PFSK-1 (cell line): ENCODE measurements around the gene PCBD1.

ENCODE experiments used
- FOXP2 ChIP-seq: optimal IDR thresholded peaks from 2 replicates; pipeline ENCODE3; 2011; ENCODE audit warnings: borderline replicate concordance, control low read depth, inconsistent platforms; ENCODE audit not compliant: insufficient read depth; ENCODE audit errors: extremely low read length, extremely low read depth
- POLR2AphosphoS5 ChIP-seq: IDR thresholded peaks from 2 replicates; pipeline ENCODE4 v1.6.1; 2012; ENCODE audit warnings: low read depth, mild to moderate bottlenecking, control low read depth, low read length, moderate library complexity
- SIN3A ChIP-seq: IDR thresholded peaks from 2 replicates; pipeline ENCODE4 v1.6.1; 2012; ENCODE audit warnings: mild to moderate bottlenecking, low read length, moderate library complexity, borderline replicate concordance; ENCODE audit not compliant: insufficient read depth
- TAF1 ChIP-seq: IDR thresholded peaks from 2 replicates; pipeline ENCODE4 v1.6.1; 2012; ENCODE audit warnings: low read length, control low read depth, borderline replicate concordance; ENCODE audit not compliant: insufficient read depth
- TF ChIP-seq, protein P1 (sequence below), 2 experiments: IDR thresholded peaks; 2 replicates each; pipeline versions ENCODE4 v1.6.1 to v1.8.0; 2011 to 2012; ENCODE audit warnings: low read depth in 2 of 2, low read length in 2 of 2, control low read depth in 1 of 2, inconsistent platforms in 1 of 2, mild to moderate bottlenecking in 1 of 2, moderate library complexity in 1 of 2; ENCODE audit not compliant: insufficient read depth in 1 of 2

PCBD1 gene

DNA sequence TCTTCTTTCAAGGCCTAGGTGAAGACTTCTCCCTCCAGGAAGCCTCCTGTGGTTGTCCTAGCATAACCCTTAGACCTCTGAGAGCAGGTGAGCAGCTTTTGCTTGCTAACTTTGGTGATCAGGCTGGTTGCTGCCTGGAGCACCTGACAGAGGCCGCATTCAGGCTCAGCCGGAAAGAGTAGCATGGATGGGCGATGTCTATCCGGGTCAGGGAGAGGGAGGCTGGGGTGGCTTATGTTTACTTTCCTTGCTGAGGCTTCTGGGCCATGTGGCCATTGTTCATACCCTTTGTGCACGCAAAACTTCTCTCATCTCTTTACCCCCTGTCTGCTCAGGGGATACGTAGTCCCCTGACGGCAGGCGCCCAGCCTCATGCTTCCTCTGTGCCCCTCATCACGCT, 27.4 kb upstream of the PCBD1 start:
- TF ChIP-seq FOXP2 (no peak), SIN3A (no peak)
- TF ChIP-seq, protein P1, sequence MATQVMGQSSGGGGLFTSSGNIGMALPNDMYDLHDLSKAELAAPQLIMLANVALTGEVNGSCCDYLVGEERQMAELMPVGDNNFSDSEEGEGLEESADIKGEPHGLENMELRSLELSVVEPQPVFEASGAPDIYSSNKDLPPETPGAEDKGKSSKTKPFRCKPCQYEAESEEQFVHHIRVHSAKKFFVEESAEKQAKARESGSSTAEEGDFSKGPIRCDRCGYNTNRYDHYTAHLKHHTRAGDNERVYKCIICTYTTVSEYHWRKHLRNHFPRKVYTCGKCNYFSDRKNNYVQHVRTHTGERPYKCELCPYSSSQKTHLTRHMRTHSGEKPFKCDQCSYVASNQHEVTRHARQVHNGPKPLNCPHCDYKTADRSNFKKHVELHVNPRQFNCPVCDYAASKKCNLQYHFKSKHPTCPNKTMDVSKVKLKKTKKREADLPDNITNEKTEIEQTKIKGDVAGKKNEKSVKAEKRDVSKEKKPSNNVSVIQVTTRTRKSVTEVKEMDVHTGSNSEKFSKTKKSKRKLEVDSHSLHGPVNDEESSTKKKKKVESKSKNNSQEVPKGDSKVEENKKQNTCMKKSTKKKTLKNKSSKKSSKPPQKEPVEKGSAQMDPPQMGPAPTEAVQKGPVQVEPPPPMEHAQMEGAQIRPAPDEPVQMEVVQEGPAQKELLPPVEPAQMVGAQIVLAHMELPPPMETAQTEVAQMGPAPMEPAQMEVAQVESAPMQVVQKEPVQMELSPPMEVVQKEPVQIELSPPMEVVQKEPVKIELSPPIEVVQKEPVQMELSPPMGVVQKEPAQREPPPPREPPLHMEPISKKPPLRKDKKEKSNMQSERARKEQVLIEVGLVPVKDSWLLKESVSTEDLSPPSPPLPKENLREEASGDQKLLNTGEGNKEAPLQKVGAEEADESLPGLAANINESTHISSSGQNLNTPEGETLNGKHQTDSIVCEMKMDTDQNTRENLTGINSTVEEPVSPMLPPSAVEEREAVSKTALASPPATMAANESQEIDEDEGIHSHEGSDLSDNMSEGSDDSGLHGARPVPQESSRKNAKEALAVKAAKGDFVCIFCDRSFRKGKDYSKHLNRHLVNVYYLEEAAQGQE (IDR thresholded peaks at IDR 0.05; ENCODE audit: insufficient read depth in 1 of 2, low read depth in 2 of 2, low read length in 2 of 2): no peak

DNA sequence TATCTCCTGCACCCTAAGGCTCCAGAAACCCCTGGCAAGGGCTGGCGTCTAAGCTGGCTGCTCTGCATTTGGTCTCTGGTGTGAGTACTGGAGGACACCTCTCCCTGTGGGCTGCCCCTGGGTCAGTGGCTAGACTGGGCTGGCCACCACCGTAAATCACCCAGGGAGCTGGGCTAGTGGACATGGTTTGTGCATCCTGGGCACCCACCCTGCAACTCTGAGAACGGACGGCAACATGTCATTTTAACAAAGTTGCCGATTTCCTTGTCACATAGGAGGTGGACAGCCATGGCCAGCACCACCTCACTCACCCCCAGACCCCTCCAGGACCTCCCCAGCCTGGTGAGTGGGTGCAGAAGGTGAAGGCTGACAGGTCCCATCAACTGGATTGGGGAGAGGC, 26.8 kb upstream of the PCBD1 start:
- TF ChIP-seq SIN3A (no peak), TAF1 (no peak), POLR2AphosphoS5 (no peak), FOXP2 (no peak)
- TF ChIP-seq, protein P1 (IDR thresholded peaks at IDR 0.05; ENCODE audit: insufficient read depth in 1 of 2, low read depth in 2 of 2, low read length in 2 of 2): no peak

DNA sequence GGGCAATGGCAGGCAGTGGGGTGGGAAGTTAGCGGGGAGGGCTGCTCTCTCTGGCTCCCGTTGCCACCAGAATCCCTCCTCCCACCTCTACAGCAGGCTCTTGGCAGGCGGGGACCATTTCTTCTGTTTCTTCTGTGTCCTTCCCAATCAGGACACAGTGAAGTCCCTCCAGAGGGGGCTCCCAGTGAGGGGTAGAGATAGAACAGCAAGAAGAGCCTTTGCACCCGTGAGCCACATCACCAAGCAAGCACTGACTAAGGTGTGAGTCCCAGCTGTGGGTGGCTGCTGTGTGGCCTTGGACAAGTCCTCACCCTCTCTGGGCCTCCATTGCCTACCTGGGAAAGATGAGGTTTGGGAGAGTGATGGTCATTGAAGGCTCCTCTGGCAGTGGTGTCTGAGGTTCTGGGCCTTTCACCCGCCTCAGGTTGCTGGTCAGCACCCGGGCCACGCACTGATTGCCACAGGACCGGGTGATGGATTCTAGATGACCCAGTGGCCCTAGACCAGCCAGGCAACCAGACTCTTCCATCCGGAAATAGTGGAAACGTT, 26.0 kb upstream of the PCBD1 start:
- TF ChIP-seq, protein P1 (IDR thresholded peaks at IDR 0.05; ENCODE audit: insufficient read depth in 1 of 2, low read depth in 2 of 2, low read length in 2 of 2): no peak
- TF ChIP-seq FOXP2: no peak

DNA sequence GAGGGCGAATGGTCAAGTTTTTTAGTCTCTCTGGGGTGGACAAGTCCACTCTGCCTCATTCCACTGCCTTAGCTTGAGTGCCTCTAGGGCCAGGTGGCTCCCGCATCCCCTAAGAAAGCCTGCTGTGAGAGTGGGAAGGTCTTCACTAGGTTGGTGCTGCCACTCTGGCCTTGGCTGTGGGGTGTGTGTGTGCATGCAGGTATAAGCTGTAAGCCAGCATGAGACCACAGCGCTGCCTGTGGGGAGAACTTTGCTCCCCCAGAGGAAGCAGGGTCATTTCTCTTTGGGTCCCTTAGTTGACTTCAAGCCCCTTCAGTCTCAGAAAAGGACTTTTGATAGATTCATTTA, 25.5 kb upstream of the PCBD1 start:
- TF ChIP-seq FOXP2 (no peak), TAF1 (no peak)

DNA sequence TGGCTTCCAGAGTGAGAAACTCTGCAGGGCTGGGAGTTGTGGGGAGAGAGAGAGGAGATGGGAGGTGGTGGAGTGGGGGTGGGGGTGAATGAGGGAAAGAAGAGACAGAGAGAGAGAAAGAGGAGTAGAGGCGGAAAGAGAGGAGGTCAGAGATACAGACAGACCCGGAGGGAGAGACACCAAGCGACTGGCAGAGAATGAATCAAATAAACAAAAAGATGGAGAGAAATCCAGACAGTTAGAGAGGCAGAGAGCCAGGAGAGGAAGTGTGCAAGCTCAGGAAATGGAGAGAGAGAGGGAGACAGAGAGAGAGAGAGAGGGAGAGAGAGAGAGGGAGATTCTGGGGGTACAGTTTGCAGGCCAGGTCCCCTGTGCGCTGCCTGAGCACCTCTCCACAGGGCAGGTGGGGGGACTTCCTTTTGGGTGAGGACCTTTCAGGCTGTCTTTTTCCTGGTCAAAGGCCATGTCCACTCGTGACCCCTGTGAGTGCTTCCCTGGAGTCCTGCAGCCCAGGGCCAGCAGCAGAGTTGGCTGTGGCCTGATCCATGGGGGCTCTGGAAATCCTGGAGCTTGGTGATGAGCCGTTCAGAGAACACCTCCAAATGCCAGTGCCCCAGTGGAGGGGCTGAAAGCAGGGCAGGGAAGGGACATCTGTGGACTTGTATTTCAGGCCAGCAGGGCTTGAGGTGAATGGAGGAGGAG, 25.0 kb upstream of the PCBD1 start:
- TF ChIP-seq POLR2AphosphoS5: no peak
- TF ChIP-seq, protein P1 (IDR thresholded peaks at IDR 0.05; ENCODE audit: insufficient read depth in 1 of 2, low read depth in 2 of 2, low read length in 2 of 2): no peak
- TF ChIP-seq TAF1: no peak
- TF ChIP-seq SIN3A: no peak
- TF ChIP-seq FOXP2: no peak
